HG03064 (cell line): ENCODE measurements around the gene TMX1.
"Not testable (repeated sequence)": the region's sequence is repeated elsewhere in the genome, so short reads cannot be mapped to it uniquely, and the experiment has no call there.

Source experiments
- ATAC-seq: cut with Tn5 transposase; IDR thresholded peaks from one replicate; pipeline ENCODE4 v1.9.1; 2021; ENCODE audit warnings: low read depth; ENCODE audit not compliant: unreplicated experiment

The TMX1 gene

GRCh38 chr14:51239813-51240803 lies at the start of gene TMX1:
Gene TMX1, plus strand, starts transcription at chr14:51240247. Its CDS starts 46 bp downstream, at chr14:51240293.
- peak; percentile 83 for ATAC-seq

- no peak for ATAC-seq
Measured at GRCh38 chr14:51201890-51202289, 38.2 kb upstream of the TMX1 start.

- peak; percentile 65 for ATAC-seq
Measured at GRCh38 chr14:51202914-51203665, 37.0 kb upstream of the TMX1 start.

- ATAC-seq: no peak
Measured at GRCh38 chr14:51203881-51204280, 36.2 kb upstream of the TMX1 start.

GRCh38 chr14:51205486-51205885 lies 34.6 kb upstream of the TMX1 start:
- ATAC-seq: no peak

GRCh38 chr14:51206462-51206861 lies 33.6 kb upstream of the TMX1 start:
- no peak for ATAC-seq

GRCh38 chr14:51207621-51208020 lies 32.4 kb upstream of the TMX1 start:
- ATAC-seq: no peak

- ATAC-seq: no peak
Measured at GRCh38 chr14:51208982-51209381, 31.1 kb upstream of the TMX1 start.

- no peak for ATAC-seq
Measured at GRCh38 chr14:51209457-51209856, 30.6 kb upstream of the TMX1 start.

- ATAC-seq: no peak
Measured at GRCh38 chr14:51210594-51210993, 29.5 kb upstream of the TMX1 start.

GRCh38 chr14:51211149-51211548 lies 28.9 kb upstream of the TMX1 start:
- ATAC-seq: no peak

- ATAC-seq: no peak
Measured at GRCh38 chr14:51216602-51217001, 23.4 kb upstream of the TMX1 start.

- ATAC-seq: no peak
Measured at GRCh38 chr14:51219473-51220448, 20.3 kb upstream of the TMX1 start.

GRCh38 chr14:51223463-51223862 lies 16.6 kb upstream of the TMX1 start:
- ATAC-seq: not testable (repeated sequence)

GRCh38 chr14:51224551-51224950 lies 15.5 kb upstream of the TMX1 start:
- no peak for ATAC-seq

GRCh38 chr14:51225751-51226150 lies 14.3 kb upstream of the TMX1 start:
- ATAC-seq: no peak

GRCh38 chr14:51228391-51228790 lies 11.7 kb upstream of the TMX1 start:
- ATAC-seq: no peak

- ATAC-seq: no peak
Measured at GRCh38 chr14:51228890-51229289, 11.2 kb upstream of the TMX1 start.

GRCh38 chr14:51236314-51236713 lies 3.7 kb upstream of the TMX1 start:
- no peak for ATAC-seq

GRCh38 chr14:51240804-51241380 lies 845 bp downstream of the TMX1 start:
- no peak for ATAC-seq
